GM12873 (cell line): ENCODE measurements around the gene SMAD6.

ENCODE experiments used
- TF ChIP-seq, protein P1 (sequence below): IDR thresholded peaks from 2 replicates; pipeline ENCODE4 v1.5.1; 2012; ENCODE audit warnings: low read depth, mild to moderate bottlenecking, moderate library complexity, low read length, control low read depth; ENCODE audit not compliant: insufficient read depth; ENCODE audit errors: missing control alignments

Gene SMAD6

DNA sequence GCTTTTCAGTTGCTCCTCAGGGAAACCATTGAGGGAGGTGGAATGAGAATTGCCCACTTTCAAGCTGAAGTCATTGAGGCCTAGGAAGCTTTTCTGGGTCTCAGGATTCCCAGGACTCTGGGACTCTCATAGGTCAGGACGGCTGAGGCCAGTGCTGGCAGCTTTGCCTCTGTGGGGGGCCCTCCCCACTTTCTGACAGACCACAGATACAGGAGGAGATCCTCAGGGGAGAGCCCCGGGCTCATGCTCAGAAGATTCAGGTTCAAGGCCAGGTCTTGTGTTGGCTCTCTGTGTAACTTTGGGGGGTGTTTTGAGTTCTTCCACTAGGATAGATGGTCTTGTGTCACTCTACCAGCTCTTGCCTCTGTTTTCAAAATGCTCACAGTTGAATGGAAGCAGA is 50.0 kb downstream of the SMAD6 start:
- TF ChIP-seq, protein P1, sequence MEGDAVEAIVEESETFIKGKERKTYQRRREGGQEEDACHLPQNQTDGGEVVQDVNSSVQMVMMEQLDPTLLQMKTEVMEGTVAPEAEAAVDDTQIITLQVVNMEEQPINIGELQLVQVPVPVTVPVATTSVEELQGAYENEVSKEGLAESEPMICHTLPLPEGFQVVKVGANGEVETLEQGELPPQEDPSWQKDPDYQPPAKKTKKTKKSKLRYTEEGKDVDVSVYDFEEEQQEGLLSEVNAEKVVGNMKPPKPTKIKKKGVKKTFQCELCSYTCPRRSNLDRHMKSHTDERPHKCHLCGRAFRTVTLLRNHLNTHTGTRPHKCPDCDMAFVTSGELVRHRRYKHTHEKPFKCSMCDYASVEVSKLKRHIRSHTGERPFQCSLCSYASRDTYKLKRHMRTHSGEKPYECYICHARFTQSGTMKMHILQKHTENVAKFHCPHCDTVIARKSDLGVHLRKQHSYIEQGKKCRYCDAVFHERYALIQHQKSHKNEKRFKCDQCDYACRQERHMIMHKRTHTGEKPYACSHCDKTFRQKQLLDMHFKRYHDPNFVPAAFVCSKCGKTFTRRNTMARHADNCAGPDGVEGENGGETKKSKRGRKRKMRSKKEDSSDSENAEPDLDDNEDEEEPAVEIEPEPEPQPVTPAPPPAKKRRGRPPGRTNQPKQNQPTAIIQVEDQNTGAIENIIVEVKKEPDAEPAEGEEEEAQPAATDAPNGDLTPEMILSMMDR, result no peak

DNA sequence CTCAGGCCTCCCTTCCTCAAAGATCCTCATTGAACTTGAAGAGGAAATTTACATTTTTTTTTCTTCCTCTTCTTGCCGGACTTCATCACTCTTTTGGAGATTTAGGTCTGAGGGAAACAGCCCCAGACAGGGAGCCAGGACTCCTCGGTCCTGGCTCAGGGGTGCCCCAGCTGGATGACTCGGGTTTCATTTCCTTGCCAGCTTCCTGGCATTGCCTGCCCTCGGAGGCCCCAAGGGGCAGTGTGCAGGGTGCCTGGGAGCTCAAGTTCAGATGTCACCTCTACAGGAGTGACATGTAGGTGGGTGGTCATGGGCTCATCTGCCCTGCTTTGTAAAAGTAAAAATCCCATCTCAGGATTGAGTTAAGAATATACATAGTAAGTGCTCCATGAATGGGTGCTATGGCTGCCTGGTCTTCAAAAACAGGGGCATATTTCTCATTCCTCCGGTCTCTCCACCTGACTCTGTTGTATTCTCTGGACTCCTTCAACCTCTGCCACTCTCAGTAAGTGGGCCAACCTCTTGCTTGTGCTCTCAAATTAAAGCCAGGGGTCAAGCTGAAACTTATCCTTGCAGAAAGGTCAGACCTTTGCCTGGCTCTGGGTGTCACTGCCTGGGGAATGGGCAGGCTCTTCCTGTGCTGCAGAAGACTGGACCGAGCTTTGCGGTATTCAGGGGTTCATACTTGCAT is 51.8 kb downstream of the SMAD6 start:
- TF ChIP-seq, protein P1, result no peak

DNA sequence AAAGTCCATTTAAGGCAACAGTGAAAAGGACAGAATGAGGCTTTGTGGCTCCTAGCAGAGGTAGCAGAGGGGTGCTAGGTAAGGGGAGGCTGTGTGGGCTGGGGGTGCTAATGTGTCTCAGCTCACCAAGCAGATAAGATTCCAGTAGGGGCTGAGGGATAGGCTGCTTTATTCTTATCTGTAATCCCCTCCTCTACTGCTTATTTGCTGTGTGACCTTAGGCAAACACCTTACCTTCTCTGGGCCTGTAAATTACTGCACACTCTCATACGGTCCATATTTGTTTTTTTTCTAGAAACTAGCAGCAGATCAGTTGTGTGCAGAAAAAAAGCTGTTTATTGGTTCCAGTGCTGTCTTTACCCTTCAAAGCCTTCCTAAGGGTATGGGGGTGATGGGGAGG is 52.8 kb downstream of the SMAD6 start:
- TF ChIP-seq, protein P1, result no peak

DNA sequence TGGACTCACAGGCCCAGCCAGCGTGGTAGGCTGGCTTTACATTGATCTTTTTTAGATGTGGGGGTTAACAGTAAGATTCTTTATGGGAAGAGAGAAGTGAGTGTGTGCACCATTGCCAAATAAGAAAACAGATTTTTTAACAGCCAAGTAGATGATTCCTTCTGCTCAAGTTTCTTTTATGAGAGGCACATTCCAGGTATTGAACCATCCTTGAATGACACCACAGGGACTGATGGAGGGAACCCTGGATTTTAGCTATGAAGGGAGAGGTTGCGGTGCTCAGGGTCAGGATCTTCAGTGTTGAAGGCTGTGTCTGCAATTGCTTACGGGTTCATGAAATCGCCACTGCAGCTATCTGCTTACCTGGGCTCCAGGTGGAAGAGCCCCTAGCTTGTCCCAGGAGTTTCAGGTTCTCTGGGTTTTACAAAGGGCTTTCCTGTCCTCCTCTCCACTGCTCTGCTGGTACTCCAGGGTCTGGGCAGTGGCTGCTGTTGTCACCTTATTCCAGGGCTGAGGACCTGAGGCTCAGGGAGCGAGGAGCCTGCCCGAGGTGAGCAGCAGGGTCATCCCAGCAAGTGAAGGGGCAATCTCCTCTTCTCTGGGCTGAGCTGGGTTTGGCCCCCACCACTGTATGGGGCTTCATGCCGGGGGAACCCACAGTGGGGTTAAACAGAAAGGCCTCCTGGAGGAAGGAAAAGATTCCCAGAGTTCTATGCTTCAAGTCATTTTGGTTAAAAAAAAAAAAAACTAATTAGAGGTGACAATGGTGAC is 53.4 kb downstream of the SMAD6 start:
- TF ChIP-seq, protein P1, result no peak

- TF ChIP-seq, protein P1, result no peak
These were observed 54.3 kb downstream of the SMAD6 start for GRCh38 chr15:66756295-66756694.

- TF ChIP-seq, protein P1, result no peak
These were observed 55.0 kb downstream of the SMAD6 start for GRCh38 chr15:66757030-66757429.

- TF ChIP-seq, protein P1, result no peak
These were observed 55.5 kb downstream of the SMAD6 start for GRCh38 chr15:66757521-66757920.
